Measurements from ENCODE around the gene MKLN1. TPM values are rescaled to one million over a fixed set of nuclear protein-coding genes. Genes with fewer than 3 reads are reported as not detected.

Gene MKLN1
- total RNA-seq, 1 experiment from 2014 or later, result 90.2 TPM

DNA sequence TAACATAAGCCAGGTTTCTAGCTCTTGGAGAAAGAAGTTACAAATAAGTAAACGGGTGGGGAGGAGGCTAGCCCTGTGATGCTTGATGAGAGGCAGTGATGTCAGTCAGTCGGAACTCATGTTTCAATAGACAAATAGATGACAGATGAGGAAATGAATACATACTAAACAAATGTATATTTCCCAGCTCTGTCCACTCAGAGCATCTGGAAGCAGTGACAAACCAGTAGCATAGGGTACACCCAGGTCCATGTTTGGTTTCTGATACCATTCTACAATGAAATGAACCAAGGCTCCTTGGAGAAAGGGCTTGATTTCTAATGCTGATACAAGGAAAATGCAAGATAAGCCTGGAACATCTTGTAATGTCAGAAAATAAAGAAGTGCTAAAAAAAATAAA lies 198.1 kb downstream of the MKLN1 start:
- CTCF ChIA-PET, result no interaction called here
- Histone ChIP-seq H3K27ac (ENCODE audit: low read depth, low read length, poor library complexity, severe bottlenecking) (no peak overlapping the region), H3K4me1 (ENCODE audit: insufficient read depth, low read length, poor library complexity, severe bottlenecking) (no peaks in the 10 kb centered on the region), H3K9me3 (ENCODE audit: low read depth, low read length, poor library complexity, severe bottlenecking) (no peaks in the 10 kb centered on the region), H3K36me3 (ENCODE audit: insufficient read depth, low read length, poor library complexity, severe bottlenecking) (no peaks in the 10 kb centered on the region), H3K27me3 (replicated peaks; ENCODE audit: insufficient read depth, low read depth, low read length, poor library complexity) (no peaks in the 10 kb centered on the region), H3K4me3 (ENCODE audit: low read depth, low read length, poor library complexity, severe bottlenecking) (no peak overlapping the region)
- TF ChIP-seq CTCF (conservative IDR thresholded peaks at IDR 0.05; ENCODE audit: low read depth, low read length) (no peak), EZH2 (IDR thresholded peaks at IDR 0.05; ENCODE audit: borderline replicate concordance, low read depth, low read length, poor library complexity, severe bottlenecking) (no peak)
- BruUV-seq (replicated peaks), result no TSS peak
- POLR2A ChIA-PET (ENCODE audit: low non-redundant PET), result no interaction called here
- intact Hi-C loops (cut with micrococcal nuclease; ENCODE audit: unreplicated experiment), result no loop called here
- DNase-seq (ENCODE audit: low spot score), result no peak

DNA sequence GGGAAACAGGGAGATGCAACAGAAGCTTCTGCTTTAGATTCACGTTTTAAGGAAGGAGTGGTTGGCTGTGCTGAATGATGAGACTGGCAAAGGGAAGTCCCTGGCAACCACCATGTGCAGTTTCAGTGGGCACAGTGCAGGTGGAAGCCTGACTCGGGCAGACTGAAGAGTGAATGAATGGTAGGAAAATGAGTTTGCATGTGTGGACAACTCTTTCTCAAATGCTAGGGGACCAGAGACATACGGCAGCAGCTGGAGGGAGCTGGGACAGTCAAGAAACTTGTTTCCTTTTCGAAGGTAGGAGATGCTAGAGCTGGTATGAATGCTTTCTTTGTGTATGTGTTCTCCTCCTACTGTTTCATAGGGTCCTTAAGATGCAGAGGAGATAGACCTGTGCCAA lies 199.8 kb downstream of the MKLN1 start:
- no TSS peak for BruUV-seq (replicated peaks)
- H3K4me1 ChIP-seq (ENCODE audit: insufficient read depth, low read length, poor library complexity, severe bottlenecking), result no peaks in the 10 kb centered on the region
- no peaks in the 10 kb centered on the region for H3K9me3 ChIP-seq (ENCODE audit: low read depth, low read length, poor library complexity, severe bottlenecking)
- no peaks in the 10 kb centered on the region for H3K36me3 ChIP-seq (ENCODE audit: insufficient read depth, low read length, poor library complexity, severe bottlenecking)
- DNase-seq (ENCODE audit: low spot score), result no peak
- ChIA-PET CTCF (no interaction called here), POLR2A (ENCODE audit: low non-redundant PET) (interaction anchor here (0.6 kb wide), 1 partner anchor 635 kb away, joined by 4 read pairs; no protein-coding TSS in a partner anchor)
- no peak overlapping the region for H3K4me3 ChIP-seq (ENCODE audit: low read depth, low read length, poor library complexity, severe bottlenecking)
- intact Hi-C loops (cut with micrococcal nuclease; ENCODE audit: unreplicated experiment), result no loop called here
- TF ChIP-seq EZH2 (IDR thresholded peaks at IDR 0.05; ENCODE audit: borderline replicate concordance, low read depth, low read length, poor library complexity, severe bottlenecking), result no peak
- TF ChIP-seq CTCF (conservative IDR thresholded peaks at IDR 0.05; ENCODE audit: low read depth, low read length), result no peak
- H3K27me3 ChIP-seq (replicated peaks; ENCODE audit: insufficient read depth, low read depth, low read length, poor library complexity), result no peaks in the 10 kb centered on the region
- no peak overlapping the region for H3K27ac ChIP-seq (ENCODE audit: low read depth, low read length, poor library complexity, severe bottlenecking)

- Histone ChIP-seq H3K36me3 (ENCODE audit: insufficient read depth, low read length, poor library complexity, severe bottlenecking) (no peaks in the 10 kb centered on the region), H3K27ac (ENCODE audit: low read depth, low read length, poor library complexity, severe bottlenecking) (no peak overlapping the region), H3K4me1 (ENCODE audit: insufficient read depth, low read length, poor library complexity, severe bottlenecking) (no peaks in the 10 kb centered on the region), H3K27me3 (replicated peaks; ENCODE audit: insufficient read depth, low read depth, low read length, poor library complexity) (no peaks in the 10 kb centered on the region), H3K4me3 (ENCODE audit: low read depth, low read length, poor library complexity, severe bottlenecking) (no peak overlapping the region), H3K9me3 (ENCODE audit: low read depth, low read length, poor library complexity, severe bottlenecking) (no peaks in the 10 kb centered on the region)
- TF ChIP-seq EZH2 (IDR thresholded peaks at IDR 0.05; ENCODE audit: borderline replicate concordance, low read depth, low read length, poor library complexity, severe bottlenecking), result no peak
- TF ChIP-seq CTCF (conservative IDR thresholded peaks at IDR 0.05; ENCODE audit: low read depth, low read length), result no peak
- no peak for DNase-seq (ENCODE audit: low spot score)
- no TSS peak for BruUV-seq (replicated peaks)
- CTCF ChIA-PET, result no interaction called here
- intact Hi-C loops (cut with micrococcal nuclease; ENCODE audit: unreplicated experiment), result no loop called here
- POLR2A ChIA-PET (ENCODE audit: low non-redundant PET), result no interaction called here
Measured at GRCh38 chr7:131529179-131529578, 201.5 kb downstream of the MKLN1 start.
